Left ventricle myocardium inferior (tissue), 1 donor: ENCODE data around the gene HSD17B1. TPM values are rescaled to one million over a fixed set of nuclear protein-coding genes. Genes with fewer than 3 reads are reported as not detected.

Experiments used
- DNase-seq: peaks from one replicate; pipeline ENCODE4 v3.0.0-alpha.2; 2020
- H3K27ac ChIP-seq: fragments of 200-600 bp; replicated peaks from 2 replicates; pipeline ENCODE4 v1.8.0; 2021
- H3K27me3 ChIP-seq: fragments of 200-600 bp; 2 replicates; pipeline ENCODE4 v1.8.0; 2021; ENCODE audit warnings: low read depth
- H3K36me3 ChIP-seq: fragments of 200-600 bp; 2 replicates; pipeline ENCODE4 v1.8.0; 2021
- H3K4me1 ChIP-seq: fragments of 200-600 bp; 2 replicates; pipeline ENCODE4 v1.8.0; 2021
- H3K4me3 ChIP-seq: fragments of 200-600 bp; 2 replicates; pipeline ENCODE4 v1.8.0; 2021; ENCODE audit warnings: mild to moderate bottlenecking, moderate library complexity
- H3K9me3 ChIP-seq: fragments of 200-600 bp; replicated peaks from 2 replicates; pipeline ENCODE4 v1.8.0; 2021
- CTCF ChIP-seq: fragments of 200-600 bp; IDR thresholded peaks from 2 replicates; pipeline ENCODE4 v1.8.0; 2021; ENCODE audit warnings: antibody characterized with exemption, mild to moderate bottlenecking, borderline replicate concordance
- intact Hi-C: fragments of 100-400 bp; cut with micrococcal nuclease; formaldehyde crosslinking; loops from one replicate; pipeline ENCODE4 v1.11.0; 2022
- total RNA-seq: library from RNA; stranded (reverse); fragmentation: NEBNext Ultra II Directional; extraction: Animal tissue kit (Norgen Biotek cat#: 25700); gene quantifications from one replicate; pipeline ENCODE4 v1.2.1, GENCODE V29; 2021
- donor health status: DM: no; HTN: yes; CAD: no; lungs with severe emphysema.

The HSD17B1 gene
- total RNA-seq, 1 donor from 2014 or later: 0.99 TPM

- no peak for TF ChIP-seq CTCF
- Histone ChIP-seq H3K27me3 (no peaks in the 10 kb centered on the region), H3K9me3 (no peaks in the 10 kb centered on the region), H3K27ac (peak overlapping the region; percentile 91), H3K4me3 (peak overlapping the region; percentile 96), H3K36me3 (peaks cover 21% of the 10 kb centered on the region), H3K4me1 (peaks cover 56% of the 10 kb centered on the region)
- DNase-seq: no peak
- intact Hi-C loops: no loop called here
These were observed 9.8 kb downstream of the HSD17B1 start for GRCh38 chr17:42562388-42563142.

- DNase-seq: no peak
- H3K9me3 ChIP-seq: no peaks in the 10 kb centered on the region
- H3K4me3 ChIP-seq: peak overlapping the region; percentile 96
- no peak for TF ChIP-seq CTCF
- intact Hi-C loops: no loop called here
- peak overlapping the region; percentile 91 for H3K27ac ChIP-seq
- peaks cover 21% of the 10 kb centered on the region for H3K36me3 ChIP-seq
- peaks cover 62% of the 10 kb centered on the region for H3K4me1 ChIP-seq
- no peaks in the 10 kb centered on the region for H3K27me3 ChIP-seq
These were observed 10.4 kb downstream of the HSD17B1 start for GRCh38 chr17:42563143-42563509.

GRCh38 chr17:42563543-42563942, 10.8 kb downstream of the HSD17B1 start:
- no peaks in the 10 kb centered on the region for H3K27me3 ChIP-seq
- H3K36me3 ChIP-seq: peaks cover 24% of the 10 kb centered on the region
- H3K27ac ChIP-seq: no peak overlapping the region
- no peak for TF ChIP-seq CTCF
- peaks cover 66% of the 10 kb centered on the region for H3K4me1 ChIP-seq
- H3K4me3 ChIP-seq: peak overlapping the region; percentile 96
- no peaks in the 10 kb centered on the region for H3K9me3 ChIP-seq
- intact Hi-C loops: no loop called here
- no peak for DNase-seq

- Histone ChIP-seq H3K4me3 (peak overlapping the region; percentile 96), H3K27ac (no peak overlapping the region)
- intact Hi-C loops: no loop called here
These were observed 11.2 kb downstream of the HSD17B1 start for GRCh38 chr17:42563950-42564349.

GRCh38 chr17:42564815-42565522, 12.2 kb downstream of the HSD17B1 start:
- H3K36me3 ChIP-seq: peaks cover 39% of the 10 kb centered on the region
- intact Hi-C loops: no loop called here
- H3K27ac ChIP-seq: no peak overlapping the region
- H3K27me3 ChIP-seq: no peaks in the 10 kb centered on the region
- H3K9me3 ChIP-seq: no peaks in the 10 kb centered on the region
- H3K4me1 ChIP-seq: peaks cover 75% of the 10 kb centered on the region
- no peak for DNase-seq
- TF ChIP-seq CTCF: no peak
- no peak overlapping the region for H3K4me3 ChIP-seq

More at GRCh38 chr17:42563950-42564349, 11.2 kb downstream of the HSD17B1 start:
- DNase-seq: no peak
- Histone ChIP-seq H3K36me3 (peaks cover 28% of the 10 kb centered on the region), H3K4me1 (peaks cover 70% of the 10 kb centered on the region), H3K27me3 (no peaks in the 10 kb centered on the region), H3K9me3 (no peaks in the 10 kb centered on the region)
- TF ChIP-seq CTCF: no peak
